ENCODE results near the gene OASL. TPM values are rescaled to one million over a fixed set of nuclear protein-coding genes. Genes with fewer than 3 reads are reported as not detected.
"Not testable (repeated sequence)": the region's sequence is repeated elsewhere in the genome, so short reads cannot be mapped to it uniquely, and the experiment has no call there.

OASL gene
- total RNA-seq, 1 donor from 2014 or later = not detected

- no peak for DNase-seq (ENCODE audit: low spot score)
- no peak overlapping the region for H3K4me3 ChIP-seq
- no peaks in the 10 kb centered on the region for H3K27me3 ChIP-seq
- no peaks in the 10 kb centered on the region for H3K4me1 Mint-ChIP-seq
- no peaks in the 10 kb centered on the region for H3K79me2 ChIP-seq (ENCODE audit: low read depth)
- H3F3A ChIP-seq (ENCODE audit: low read depth) = no peaks in the 10 kb centered on the region
- H3K27me3 Mint-ChIP-seq (ENCODE audit: insufficient read depth, low read depth) = no peaks in the 10 kb centered on the region
- no peaks in the 10 kb centered on the region for H3K36me3 Mint-ChIP-seq
- H3K9ac ChIP-seq = no peak overlapping the region
- H3K4me2 ChIP-seq = no peak overlapping the region
- H3K9me3 Mint-ChIP-seq = peaks cover 32% of the 10 kb centered on the region
- TF ChIP-seq EZH2phosphoT487 (IDR thresholded peaks at IDR 0.05) (no peak), CTCF (IDR thresholded peaks at IDR 0.05) (no peak), EZH2 (IDR thresholded peaks at IDR 0.05) (no peak)
- no peaks in the 10 kb centered on the region for H3K36me3 ChIP-seq
- H4K20me1 ChIP-seq (ENCODE audit: low read depth) = no peaks in the 10 kb centered on the region
- H2AFZ ChIP-seq (replicated peaks) = no peak overlapping the region
- no peak overlapping the region for H3K27ac ChIP-seq
- no peaks in the 10 kb centered on the region for H3K9me3 ChIP-seq (ENCODE audit: low read depth)
- H3K4me1 ChIP-seq = no peaks in the 10 kb centered on the region
- H3K27ac Mint-ChIP-seq = no peak overlapping the region
- no peak overlapping the region for H3K4me3 Mint-ChIP-seq
Observed at GRCh38 chr12:121072147-121072546, 33.1 kb upstream of the OASL start.

- H3K27ac ChIP-seq = no peak overlapping the region
- H3K4me1 ChIP-seq = no peaks in the 10 kb centered on the region
- H3F3A ChIP-seq (ENCODE audit: low read depth) = no peaks in the 10 kb centered on the region
- peaks cover 2% of the 10 kb centered on the region for H3K27me3 Mint-ChIP-seq (ENCODE audit: insufficient read depth, low read depth)
- no peak overlapping the region for H3K4me2 ChIP-seq
- no peak overlapping the region for H3K4me3 Mint-ChIP-seq
- H3K36me3 ChIP-seq = no peaks in the 10 kb centered on the region
- peaks cover 21% of the 10 kb centered on the region for H3K9me3 Mint-ChIP-seq
- no peak overlapping the region for H2AFZ ChIP-seq (replicated peaks)
- H3K9ac ChIP-seq = no peak overlapping the region
- H3K9me3 ChIP-seq (ENCODE audit: low read depth) = no peaks in the 10 kb centered on the region
- no peak overlapping the region for H3K4me3 ChIP-seq
- H3K4me1 Mint-ChIP-seq = no peaks in the 10 kb centered on the region
- H3K79me2 ChIP-seq (ENCODE audit: low read depth) = no peaks in the 10 kb centered on the region
- no peaks in the 10 kb centered on the region for H3K27me3 ChIP-seq
- H3K27ac Mint-ChIP-seq = no peak overlapping the region
- no peaks in the 10 kb centered on the region for H4K20me1 ChIP-seq (ENCODE audit: low read depth)
- H3K36me3 Mint-ChIP-seq = no peaks in the 10 kb centered on the region
- DNase-seq (ENCODE audit: low spot score) = no peak
- no peak for TF ChIP-seq CTCF (IDR thresholded peaks at IDR 0.05)
- no peak for TF ChIP-seq EZH2 (IDR thresholded peaks at IDR 0.05)
- no peak for TF ChIP-seq EZH2phosphoT487 (IDR thresholded peaks at IDR 0.05)
Observed at GRCh38 chr12:121069206-121069605, 30.2 kb upstream of the OASL start.

DNA sequence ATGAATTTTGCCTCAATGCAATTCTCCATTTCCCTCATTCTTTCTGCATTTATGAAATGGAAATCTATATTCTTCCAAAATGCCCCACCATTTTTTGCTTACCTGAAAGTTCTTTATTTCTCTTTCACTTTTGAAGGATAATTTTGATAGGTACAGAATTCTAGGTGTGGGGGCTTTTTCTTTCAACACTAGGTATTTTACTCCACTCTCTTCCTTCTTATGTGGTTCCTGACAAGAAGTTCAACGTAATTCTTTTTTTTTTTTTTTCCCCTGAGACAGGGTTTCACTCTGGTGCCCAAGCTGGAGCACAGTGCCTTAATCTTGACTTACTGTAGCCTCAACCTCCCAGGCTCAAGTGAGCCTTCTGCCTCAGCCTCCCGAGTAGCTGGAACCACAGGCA lies 26.3 kb upstream of the OASL start:
- no peaks in the 10 kb centered on the region for H3K4me1 Mint-ChIP-seq
- H3K4me2 ChIP-seq = no peak overlapping the region
- no peak overlapping the region for H3K4me3 ChIP-seq
- no peaks in the 10 kb centered on the region for H3K79me2 ChIP-seq (ENCODE audit: low read depth)
- no peak overlapping the region for H2AFZ ChIP-seq (replicated peaks)
- peaks cover 6% of the 10 kb centered on the region for H3K27me3 Mint-ChIP-seq (ENCODE audit: insufficient read depth, low read depth)
- H3K36me3 ChIP-seq = no peaks in the 10 kb centered on the region
- H3K9me3 ChIP-seq (ENCODE audit: low read depth) = no peaks in the 10 kb centered on the region
- H3K4me1 ChIP-seq = peaks cover under 1% of the 10 kb centered on the region
- no peaks in the 10 kb centered on the region for H4K20me1 ChIP-seq (ENCODE audit: low read depth)
- no peaks in the 10 kb centered on the region for H3K36me3 Mint-ChIP-seq
- H3K27ac ChIP-seq = no peak overlapping the region
- no peaks in the 10 kb centered on the region for H3K27me3 ChIP-seq
- H3K9me3 Mint-ChIP-seq = no peaks in the 10 kb centered on the region
- TF ChIP-seq EZH2 (IDR thresholded peaks at IDR 0.05) = no peak
- no peak for TF ChIP-seq EZH2phosphoT487 (IDR thresholded peaks at IDR 0.05)
- TF ChIP-seq CTCF (IDR thresholded peaks at IDR 0.05) = no peak
- peaks cover 3% of the 10 kb centered on the region for H3F3A ChIP-seq (ENCODE audit: low read depth)
- DNase-seq (ENCODE audit: low spot score) = no peak
- no peak overlapping the region for H3K9ac ChIP-seq
- H3K4me3 Mint-ChIP-seq = no peak overlapping the region
- H3K27ac Mint-ChIP-seq = no peak overlapping the region

GRCh38 chr12:121064586-121064985 lies 25.5 kb upstream of the OASL start:
- H3K4me3 ChIP-seq; DNase-seq (ENCODE audit: low spot score); H3K27ac Mint-ChIP-seq; H3F3A ChIP-seq (ENCODE audit: low read depth); H3K4me3 Mint-ChIP-seq; H3K9ac ChIP-seq; H3K4me1 ChIP-seq; H3K36me3 ChIP-seq; H4K20me1 ChIP-seq (ENCODE audit: low read depth); H3K79me2 ChIP-seq (ENCODE audit: low read depth); H3K27ac ChIP-seq; H3K9me3 ChIP-seq (ENCODE audit: low read depth); H3K27me3 Mint-ChIP-seq (ENCODE audit: insufficient read depth, low read depth); H3K4me2 ChIP-seq; H3K27me3 ChIP-seq; H3K36me3 Mint-ChIP-seq; H3K4me1 Mint-ChIP-seq; H2AFZ ChIP-seq (replicated peaks); H3K9me3 Mint-ChIP-seq: not testable (repeated sequence)
